UCSD-AML1 (cell line): ENCODE results near the gene CARD6.
"Not testable (repeated sequence)": the region's sequence is repeated elsewhere in the genome, so short reads cannot be mapped to it uniquely, and the experiment has no call there.

ENCODE experiments used
- DNase-seq: peaks from one replicate; lab custom pipeline; 2025; ENCODE audit not compliant: unreplicated experiment; lab: John Stamatoyannopoulos, UW

Gene CARD6

GRCh38 chr5:40841068-40841805, at the start of gene CARD6:
Gene CARD6, plus strand, starts transcription at chr5:40841367. Its CDS starts 16 bp downstream, at chr5:40841383.
- DNase-seq: peak; percentile 31

- DNase-seq: no peak
Measured at GRCh38 chr5:40791715-40792139, 49.4 kb upstream of the CARD6 start.

DNA sequence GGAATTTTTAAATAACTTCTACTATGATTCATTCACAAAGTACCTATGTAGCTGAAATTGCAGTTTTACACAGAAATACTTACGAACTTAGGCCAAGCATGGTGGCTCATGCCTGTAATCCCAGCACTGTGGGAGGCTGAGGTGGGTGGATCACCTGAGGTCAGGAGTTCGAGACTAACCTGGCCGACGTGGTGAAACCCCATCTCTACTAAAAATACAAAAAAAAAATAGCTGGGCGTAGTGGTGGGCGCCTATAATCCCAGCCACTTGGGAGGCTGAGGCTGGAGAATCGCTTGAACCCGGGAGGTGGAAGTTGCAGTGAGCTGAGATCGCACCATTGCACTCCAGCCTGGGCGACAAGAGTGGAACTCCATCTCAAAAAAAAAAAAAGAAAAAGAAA, 48.5 kb upstream of the CARD6 start:
- not testable (repeated sequence) for DNase-seq

GRCh38 chr5:40794340-40794739, 46.8 kb upstream of the CARD6 start:
- not testable (repeated sequence) for DNase-seq

- DNase-seq: not testable (repeated sequence)
Measured at GRCh38 chr5:40794877-40795276, 46.3 kb upstream of the CARD6 start.

- DNase-seq: no peak
Measured at GRCh38 chr5:40796487-40796889, 44.7 kb upstream of the CARD6 start.

GRCh38 chr5:40797273-40798011, 43.7 kb upstream of the CARD6 start:
- peak; percentile 90 for DNase-seq

- DNase-seq: peak; percentile 92
Measured at GRCh38 chr5:40798012-40798800, 43.0 kb upstream of the CARD6 start, which contains the start of gene PRKAA1. Gene PRKAA1, minus strand, starts transcription at chr5:40798374. Its CDS starts 185 bp downstream, at chr5:40798189.

GRCh38 chr5:40798801-40799210, 42.4 kb upstream of the CARD6 start:
- DNase-seq: no peak

DNA sequence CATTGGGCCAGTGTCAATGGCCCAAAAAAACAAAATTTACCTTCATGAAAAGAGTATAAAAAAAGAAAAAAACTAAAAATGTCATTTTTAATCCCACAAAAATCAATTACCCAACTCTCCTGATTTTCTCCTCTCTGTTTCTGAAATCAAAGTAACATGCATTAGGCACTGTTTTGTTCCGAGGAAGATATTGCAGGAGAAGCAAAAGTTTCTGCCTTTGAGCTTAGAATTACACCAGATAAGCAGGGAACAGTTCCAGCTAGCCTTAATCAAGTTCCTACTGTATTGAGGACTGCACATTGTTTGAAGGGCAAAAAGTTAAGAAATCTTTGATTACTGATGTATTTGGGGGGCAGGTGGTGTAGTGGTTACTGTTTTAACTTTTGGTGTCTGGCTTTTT, 41.9 kb upstream of the CARD6 start:
- no peak for DNase-seq

DNA sequence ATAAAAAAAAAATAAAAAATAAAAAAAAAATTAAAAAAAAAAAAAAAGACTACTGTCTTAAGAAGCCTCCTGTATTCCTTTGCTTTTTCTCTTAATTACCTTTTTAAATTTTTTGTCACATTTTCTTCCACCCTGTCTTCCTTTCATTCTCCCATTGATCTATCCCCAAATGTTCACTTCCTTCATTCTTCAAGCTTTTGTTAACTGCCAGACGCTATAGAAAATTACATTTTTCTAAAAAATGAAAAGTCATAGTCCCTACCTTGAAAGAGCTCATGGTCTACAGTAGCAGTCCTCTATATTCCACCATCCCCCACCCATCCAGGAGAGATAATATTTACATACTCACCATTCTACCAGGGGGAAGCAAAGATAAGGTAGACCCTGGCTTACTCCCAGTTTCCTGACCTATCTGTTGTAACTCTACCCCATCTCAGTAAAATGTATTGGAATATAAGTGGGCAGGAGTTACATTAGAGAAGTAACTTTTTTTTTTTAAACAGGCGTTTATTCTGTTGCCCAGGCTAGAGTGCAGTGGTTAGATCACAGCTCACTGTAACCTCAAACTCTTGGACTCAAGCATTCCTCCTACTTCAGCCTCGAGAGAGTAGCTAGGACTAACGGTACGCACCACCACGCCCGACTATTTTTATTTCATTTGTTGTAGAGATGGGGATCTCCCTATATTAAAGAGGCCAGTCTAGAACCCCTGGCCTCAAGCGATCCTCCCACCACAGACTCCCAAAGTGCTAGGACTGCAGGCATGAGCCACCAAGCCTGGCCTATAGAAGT, 39.2 kb upstream of the CARD6 start:
- DNase-seq: no peak

GRCh38 chr5:40812125-40812524, 29.0 kb upstream of the CARD6 start:
- no peak for DNase-seq

DNA sequence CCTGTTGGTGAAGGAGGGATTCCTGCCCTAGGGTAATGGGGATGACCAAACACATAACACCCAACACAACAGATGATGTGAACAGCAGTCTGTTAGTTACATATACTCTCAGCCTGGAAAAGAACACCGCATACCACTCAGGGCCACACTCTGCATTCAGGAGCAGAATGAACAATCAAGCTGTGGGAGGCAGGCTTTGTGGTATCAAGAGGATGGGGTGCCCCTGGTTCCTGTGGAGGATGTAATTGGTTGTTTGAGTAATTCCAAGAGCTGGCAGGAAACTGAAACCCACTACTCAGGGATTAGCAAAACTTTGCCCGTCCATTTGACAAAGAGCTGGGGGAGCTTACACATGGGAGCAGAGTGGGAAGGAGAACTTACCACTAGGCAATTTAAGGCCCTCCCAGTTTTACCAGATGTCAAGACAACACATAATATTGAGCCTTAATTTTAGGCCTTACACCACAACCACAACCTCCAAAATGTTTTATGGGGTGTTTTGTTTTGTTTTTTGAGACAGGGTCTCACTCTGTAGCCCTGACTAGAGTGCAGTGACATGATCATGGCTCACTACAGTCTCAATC, 27.4 kb upstream of the CARD6 start:
- peak; percentile 23 for DNase-seq

GRCh38 chr5:40823459-40823858, 17.7 kb upstream of the CARD6 start:
- DNase-seq: no peak

DNA sequence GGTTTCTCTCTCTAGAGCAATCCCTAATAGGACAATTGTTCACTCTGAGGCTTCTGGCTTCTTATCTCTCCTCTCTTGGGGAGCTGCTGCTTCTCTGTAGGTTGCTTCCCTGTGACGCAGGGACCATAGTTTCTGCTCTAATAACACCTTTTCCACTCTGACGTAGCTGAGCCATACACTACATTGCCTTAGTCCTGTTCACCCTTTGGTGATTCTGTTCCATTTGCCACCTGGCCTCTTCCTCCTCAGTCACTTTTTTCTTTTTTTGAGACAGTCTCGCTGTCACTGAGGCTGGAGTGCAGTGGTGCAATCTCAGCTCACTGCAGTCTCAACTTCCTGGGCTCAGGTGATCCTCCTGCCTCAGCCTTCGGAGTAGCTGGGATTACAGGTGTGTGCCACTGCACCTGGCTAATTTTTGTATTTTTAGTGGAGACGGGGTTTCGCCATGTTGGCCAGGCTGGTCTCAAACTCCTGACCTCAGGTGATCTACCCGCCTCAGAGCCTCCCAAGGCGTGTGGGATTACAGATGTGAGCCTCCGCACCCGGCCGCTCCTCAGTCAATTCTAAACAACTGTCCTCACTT, 15.6 kb upstream of the CARD6 start:
- DNase-seq: not testable (repeated sequence)

DNA sequence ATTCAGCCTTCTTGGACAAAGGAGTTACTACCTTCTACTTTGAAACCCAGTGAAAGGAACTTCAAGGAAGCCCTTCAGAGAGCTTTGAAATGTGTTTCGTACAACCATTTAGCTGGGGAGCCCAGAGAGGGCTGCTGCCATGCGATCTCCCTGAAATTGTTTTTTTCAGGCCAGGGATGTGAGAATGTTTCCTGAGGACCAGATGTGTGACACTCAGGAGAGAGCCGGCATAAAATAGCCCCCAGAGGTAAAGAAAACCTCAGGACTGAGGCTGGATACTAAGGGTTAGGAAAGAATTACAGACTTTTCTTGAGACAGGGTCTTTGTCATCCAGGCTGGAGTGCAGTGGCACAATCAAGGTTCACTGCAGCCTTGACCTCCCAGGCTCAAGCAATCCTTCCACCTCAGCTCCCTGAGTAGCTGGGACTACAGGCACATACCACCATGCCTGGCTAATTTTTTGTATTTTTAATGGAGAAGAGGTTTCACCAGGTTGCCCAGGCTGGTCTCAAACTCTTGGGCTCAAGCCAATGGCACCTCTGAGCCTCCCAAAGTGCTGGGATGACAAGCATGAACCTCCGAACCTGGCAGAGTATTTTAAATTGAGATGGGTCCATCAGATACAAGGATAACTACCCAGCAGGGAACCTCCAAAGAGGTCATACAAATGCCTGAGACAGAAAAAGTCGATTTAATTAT, 14.5 kb upstream of the CARD6 start:
- DNase-seq: no peak

DNA sequence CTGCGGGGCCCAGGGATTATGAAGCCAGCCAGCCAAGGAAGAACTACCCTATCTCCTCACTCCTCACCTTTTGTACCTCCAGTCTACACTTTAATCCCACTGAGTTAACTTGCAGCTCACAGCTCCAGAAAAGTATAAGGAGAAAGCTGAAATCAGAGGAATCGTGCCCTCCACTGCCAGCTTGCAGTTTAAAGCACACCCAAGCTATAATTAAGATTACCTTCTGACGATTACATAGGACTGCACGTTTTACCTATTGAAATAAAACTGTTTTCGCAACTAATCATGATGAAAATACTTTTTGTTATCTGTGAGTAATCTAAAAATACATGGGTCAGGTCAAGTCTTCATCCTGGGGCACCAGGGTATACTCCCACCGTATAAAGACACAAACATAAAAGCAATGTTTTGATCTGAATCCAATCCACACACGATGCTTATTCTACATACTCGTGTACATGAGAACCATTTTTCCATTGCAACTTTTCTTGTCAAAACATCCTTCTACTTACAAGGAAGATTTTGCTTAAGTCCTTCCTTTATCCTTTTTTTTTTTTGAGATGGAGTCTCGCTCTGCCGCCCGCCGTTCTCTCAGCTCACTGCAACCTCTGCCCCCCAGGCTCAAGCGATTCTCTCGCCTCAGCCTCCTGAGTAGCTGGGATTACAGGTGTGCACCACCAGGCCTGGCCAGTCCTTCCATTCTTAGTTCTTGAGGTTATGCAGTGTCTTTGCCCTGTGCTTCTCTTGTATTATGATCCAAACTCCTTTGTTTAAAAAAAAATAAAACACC, 13.8 kb upstream of the CARD6 start:
- no peak for DNase-seq

GRCh38 chr5:40828021-40828631, 13.0 kb upstream of the CARD6 start:
- DNase-seq: no peak
